Stimulated activated naive CD8-positive, alpha-beta T cell treated with anti-CD3 and anti-CD28 coated beads, Interleukin-15, Interleukin-2, amounts not matched to agents 100 ng/mL and 50 ng/mL, for 24 hours (primary cell): ENCODE measurements around the gene PIK3C2A.
A peak's percentile ranks its signal among the peaks of the same experiment; 100 is the strongest.
"Not testable (repeated sequence)": the region's sequence is repeated elsewhere in the genome, so short reads cannot be mapped to it uniquely, and the experiment has no call there.

ENCODE experiments used
- H3K27ac Mint-ChIP-seq: one replicate; pipeline ENCODE4 v1.8.0; 2021; ENCODE audit warnings: mild to moderate bottlenecking, mixed read lengths
- H3K27me3 Mint-ChIP-seq: one replicate; pipeline ENCODE4 v1.8.0; 2021; ENCODE audit warnings: mixed read lengths
- H3K36me3 Mint-ChIP-seq: one replicate; pipeline ENCODE4 v1.8.0; 2021; ENCODE audit warnings: low read depth, mixed read lengths
- H3K4me1 Mint-ChIP-seq: one replicate; pipeline ENCODE4 v1.8.0; 2021; ENCODE audit warnings: low read depth, mixed read lengths
- H3K4me3 Mint-ChIP-seq: one replicate; pipeline ENCODE4 v1.8.0; 2021; ENCODE audit warnings: mild to moderate bottlenecking, mixed read lengths
- H3K9me3 Mint-ChIP-seq: one replicate; pipeline ENCODE4 v1.8.0; 2021; ENCODE audit warnings: mixed read lengths

Gene PIK3C2A

DNA sequence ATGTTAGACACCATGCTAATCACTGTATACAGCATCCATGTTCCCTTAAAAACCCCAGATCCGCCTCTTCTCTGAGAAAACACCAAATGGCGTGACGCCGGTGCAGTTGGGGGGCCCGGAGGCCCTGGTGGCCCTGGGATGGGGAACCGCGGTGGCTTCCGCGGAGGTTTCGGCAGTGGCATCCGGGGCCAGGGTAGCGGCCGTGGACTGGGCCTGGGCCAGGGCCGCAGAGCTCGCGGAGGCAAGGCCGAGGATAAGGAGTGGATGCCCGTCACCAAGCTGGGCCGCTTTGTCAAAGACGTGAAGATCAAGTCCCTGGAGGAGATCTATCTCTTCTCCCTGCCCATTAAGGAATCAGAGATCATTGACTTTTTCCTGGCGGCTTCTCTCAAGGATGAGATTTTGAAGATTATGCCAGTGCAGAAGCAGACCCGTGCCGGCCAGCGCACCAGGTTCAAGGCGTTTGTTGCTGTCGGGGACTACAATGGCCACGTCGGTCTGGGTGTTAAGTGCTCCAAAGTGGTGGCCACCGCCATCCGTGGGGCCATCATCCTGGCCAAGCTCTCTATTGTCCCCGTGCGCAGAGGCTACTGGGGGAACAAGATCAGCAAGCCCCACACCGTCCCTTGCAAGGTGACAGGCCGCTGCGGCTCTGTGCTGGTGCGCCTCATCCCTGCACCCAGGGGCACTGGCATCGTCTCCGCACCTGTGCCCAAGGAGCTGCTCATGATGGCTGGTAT is 20.6 kb upstream of the PIK3C2A start:
- H3K4me1 Mint-ChIP-seq = peaks cover 22% of the 10 kb centered on the region
- not testable (repeated sequence) for H3K4me3 Mint-ChIP-seq, H3K9me3 Mint-ChIP-seq, H3K27me3 Mint-ChIP-seq, H3K27ac Mint-ChIP-seq, H3K36me3 Mint-ChIP-seq

DNA sequence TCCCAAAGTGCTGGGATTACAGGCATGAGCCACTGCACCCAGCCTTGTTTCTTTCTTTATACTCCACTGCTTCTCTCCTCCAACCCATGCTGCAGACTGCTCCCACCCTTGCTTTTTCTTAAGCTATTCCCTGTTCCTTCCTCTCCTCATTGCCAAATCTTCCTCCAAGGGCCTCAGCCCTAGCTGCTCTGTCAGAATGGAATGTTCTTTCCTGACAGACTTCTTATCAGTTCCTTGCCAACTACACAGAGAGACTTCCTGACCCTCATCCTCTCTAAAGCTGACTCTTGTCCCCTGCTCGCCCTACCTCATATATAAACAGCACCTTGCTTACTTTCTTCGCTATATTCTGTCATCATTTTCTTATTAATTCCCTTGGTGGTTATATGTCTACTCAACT is 16.9 kb upstream of the PIK3C2A start:
- Mint-ChIP-seq H3K27ac (no peak overlapping the region), H3K36me3 (no peaks in the 10 kb centered on the region)

GRCh38 chr11:17221968-17222367 is 14.2 kb upstream of the PIK3C2A start:
- Mint-ChIP-seq H3K9me3 (no peaks in the 10 kb centered on the region), H3K4me3 (no peak overlapping the region), H3K27ac (no peak overlapping the region), H3K36me3 (no peaks in the 10 kb centered on the region), H3K27me3 (no peaks in the 10 kb centered on the region), H3K4me1 (no peaks in the 10 kb centered on the region)

More for the DNA sequence above, 16.9 kb upstream of the PIK3C2A start:
- no peaks in the 10 kb centered on the region for H3K27me3 Mint-ChIP-seq
- no peaks in the 10 kb centered on the region for H3K9me3 Mint-ChIP-seq
- no peak overlapping the region for H3K4me3 Mint-ChIP-seq
- H3K4me1 Mint-ChIP-seq = no peaks in the 10 kb centered on the region

DNA sequence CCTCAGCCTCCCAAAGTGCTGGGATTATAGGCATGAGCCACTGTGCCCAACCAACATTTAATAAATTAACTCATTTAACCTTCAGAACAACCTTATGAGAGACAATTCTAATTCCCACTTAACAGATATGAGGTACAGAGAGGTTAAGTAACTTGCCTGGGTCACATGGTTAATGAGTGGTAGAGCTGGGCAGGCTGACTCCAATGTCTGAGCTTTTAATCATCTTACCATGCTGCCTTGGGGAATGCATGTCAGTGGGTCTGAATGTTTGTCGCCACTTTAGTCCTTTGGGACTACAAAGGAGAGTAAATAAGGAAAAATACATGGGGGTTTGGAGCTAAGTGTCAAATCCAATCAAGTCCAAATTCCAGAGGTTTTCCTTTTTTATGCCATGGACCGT is 11.2 kb upstream of the PIK3C2A start:
- H3K4me1 Mint-ChIP-seq = no peaks in the 10 kb centered on the region
- H3K27ac Mint-ChIP-seq = no peak overlapping the region
- no peak overlapping the region for H3K4me3 Mint-ChIP-seq
- peaks cover 3% of the 10 kb centered on the region for H3K36me3 Mint-ChIP-seq
- no peaks in the 10 kb centered on the region for H3K9me3 Mint-ChIP-seq
- peaks cover 5% of the 10 kb centered on the region for H3K27me3 Mint-ChIP-seq

- Mint-ChIP-seq H3K9me3 (no peaks in the 10 kb centered on the region), H3K36me3 (peaks cover 7% of the 10 kb centered on the region), H3K4me3 (no peak overlapping the region), H3K27ac (no peak overlapping the region), H3K4me1 (no peaks in the 10 kb centered on the region), H3K27me3 (peaks cover 5% of the 10 kb centered on the region)
Observed at GRCh38 chr11:17218403-17218802, 10.6 kb upstream of the PIK3C2A start.

DNA sequence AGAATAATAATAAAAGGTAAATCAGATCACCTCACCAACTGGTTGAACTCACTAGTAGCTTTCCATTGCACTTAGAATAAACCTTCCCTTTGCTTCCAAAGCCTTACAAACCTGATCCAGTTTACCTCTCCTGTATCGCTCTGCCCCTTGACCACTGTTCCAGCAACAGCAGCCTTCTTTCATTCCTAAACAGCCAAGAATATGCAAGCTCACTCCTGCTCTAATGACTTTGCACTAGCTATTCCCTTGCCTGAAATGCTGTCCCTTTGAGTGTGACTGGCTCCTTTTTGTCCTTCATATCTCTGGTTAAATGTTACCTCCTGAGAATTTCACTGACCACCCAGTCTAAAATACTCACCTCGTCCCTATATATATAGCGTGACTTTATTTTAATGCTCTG is 9.6 kb upstream of the PIK3C2A start:
- no peak overlapping the region for H3K4me3 Mint-ChIP-seq
- H3K4me1 Mint-ChIP-seq = no peaks in the 10 kb centered on the region
- peaks cover 5% of the 10 kb centered on the region for H3K27me3 Mint-ChIP-seq
- no peaks in the 10 kb centered on the region for H3K9me3 Mint-ChIP-seq
- no peak overlapping the region for H3K27ac Mint-ChIP-seq
- peaks cover 7% of the 10 kb centered on the region for H3K36me3 Mint-ChIP-seq

DNA sequence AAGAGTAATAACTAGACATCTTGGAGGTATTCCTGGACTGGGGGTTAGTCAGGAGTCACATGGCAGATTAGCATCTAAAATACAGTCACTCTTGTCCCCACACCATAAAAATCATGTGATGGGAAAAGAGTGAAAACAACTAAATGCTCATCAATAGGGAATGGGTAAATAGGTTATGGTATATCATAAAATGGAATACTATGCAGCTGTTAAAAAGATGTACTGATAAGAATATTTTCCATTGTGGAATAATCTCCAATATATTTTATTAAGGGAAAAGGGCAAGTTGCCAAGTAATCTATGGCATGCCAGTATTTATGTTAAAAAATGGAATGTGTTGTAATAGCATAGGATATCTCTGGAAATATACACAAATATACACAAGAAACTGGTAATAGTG is 6.6 kb upstream of the PIK3C2A start:
- Mint-ChIP-seq H3K4me3 (no peak overlapping the region), H3K9me3 (no peaks in the 10 kb centered on the region), H3K27me3 (peaks cover 5% of the 10 kb centered on the region), H3K36me3 (peaks cover 7% of the 10 kb centered on the region), H3K27ac (no peak overlapping the region), H3K4me1 (peaks cover 8% of the 10 kb centered on the region)

DNA sequence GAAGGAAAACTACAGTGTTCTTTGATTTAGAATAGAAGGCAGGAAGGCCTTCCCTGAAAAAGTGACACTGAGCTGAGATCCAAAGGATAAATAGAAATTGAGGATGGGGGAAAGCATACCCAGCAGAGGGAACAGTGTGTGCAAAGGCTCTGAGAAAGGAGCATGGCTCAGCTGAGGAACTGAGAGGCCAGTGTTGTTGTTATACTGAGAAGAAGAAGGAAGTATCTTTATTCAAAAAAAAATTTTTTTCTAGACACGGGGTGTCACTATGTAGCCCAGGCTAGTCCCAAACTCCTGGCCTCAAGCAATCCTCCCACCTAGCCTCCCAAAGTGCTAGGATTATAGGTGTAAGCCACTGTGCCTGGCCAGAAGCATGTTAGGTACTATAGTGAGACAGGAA is 3.5 kb upstream of the PIK3C2A start:
- no peak overlapping the region for H3K4me3 Mint-ChIP-seq
- peaks cover 30% of the 10 kb centered on the region for H3K4me1 Mint-ChIP-seq
- peaks cover 7% of the 10 kb centered on the region for H3K36me3 Mint-ChIP-seq
- peaks cover under 1% of the 10 kb centered on the region for H3K27me3 Mint-ChIP-seq
- H3K9me3 Mint-ChIP-seq = no peaks in the 10 kb centered on the region
- H3K27ac Mint-ChIP-seq = no peak overlapping the region

GRCh38 chr11:17209939-17210245 is 2.1 kb upstream of the PIK3C2A start:
- Mint-ChIP-seq H3K4me3 (no peak overlapping the region), H3K9me3 (no peaks in the 10 kb centered on the region), H3K27me3 (no peaks in the 10 kb centered on the region), H3K36me3 (peaks cover 7% of the 10 kb centered on the region), H3K4me1 (peaks cover 36% of the 10 kb centered on the region), H3K27ac (no peak overlapping the region)

- H3K27ac Mint-ChIP-seq = peak overlapping the region; percentile 94
- H3K36me3 Mint-ChIP-seq = peaks cover 2% of the 10 kb centered on the region
Observed at GRCh38 chr11:17208257-17208999, 642 bp upstream of the PIK3C2A start.

DNA sequence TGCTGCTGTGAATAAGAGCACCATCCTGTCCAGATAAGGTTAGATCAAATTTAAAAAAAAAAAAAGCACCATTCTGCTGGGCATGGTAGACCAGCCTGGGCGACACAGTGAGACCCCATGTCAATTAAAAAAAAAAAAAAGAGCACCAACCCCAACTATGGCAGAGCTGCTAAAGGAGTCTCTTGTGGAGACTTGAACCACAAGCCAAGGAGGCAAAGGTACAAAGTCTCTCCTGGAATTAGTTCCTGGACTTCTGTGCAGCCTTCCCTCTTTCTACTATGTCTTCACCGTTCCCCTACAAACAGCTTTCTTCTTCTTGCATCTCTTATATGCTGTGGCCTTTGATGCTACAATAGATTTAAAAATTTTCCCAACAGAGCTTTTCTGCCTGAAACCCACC is 1.3 kb downstream of the PIK3C2A start:
- Mint-ChIP-seq H3K27ac (no peak overlapping the region), H3K4me3 (peak overlapping the region; percentile 98), H3K4me1 (peaks cover 45% of the 10 kb centered on the region), H3K36me3 (peaks cover 6% of the 10 kb centered on the region), H3K9me3 (no peaks in the 10 kb centered on the region), H3K27me3 (no peaks in the 10 kb centered on the region)

More at GRCh38 chr11:17208257-17208999, 642 bp upstream of the PIK3C2A start:
- Mint-ChIP-seq H3K4me3 (peak overlapping the region; percentile 98), H3K9me3 (no peaks in the 10 kb centered on the region), H3K4me1 (peaks cover 39% of the 10 kb centered on the region), H3K27me3 (no peaks in the 10 kb centered on the region)

GRCh38 chr11:17197431-17197898 is 10.3 kb downstream of the PIK3C2A start:
- Mint-ChIP-seq H3K36me3 (peaks cover 22% of the 10 kb centered on the region), H3K27me3 (no peaks in the 10 kb centered on the region), H3K27ac (peak overlapping the region; percentile 17), H3K4me1 (peaks cover 19% of the 10 kb centered on the region), H3K9me3 (no peaks in the 10 kb centered on the region), H3K4me3 (no peak overlapping the region)

DNA sequence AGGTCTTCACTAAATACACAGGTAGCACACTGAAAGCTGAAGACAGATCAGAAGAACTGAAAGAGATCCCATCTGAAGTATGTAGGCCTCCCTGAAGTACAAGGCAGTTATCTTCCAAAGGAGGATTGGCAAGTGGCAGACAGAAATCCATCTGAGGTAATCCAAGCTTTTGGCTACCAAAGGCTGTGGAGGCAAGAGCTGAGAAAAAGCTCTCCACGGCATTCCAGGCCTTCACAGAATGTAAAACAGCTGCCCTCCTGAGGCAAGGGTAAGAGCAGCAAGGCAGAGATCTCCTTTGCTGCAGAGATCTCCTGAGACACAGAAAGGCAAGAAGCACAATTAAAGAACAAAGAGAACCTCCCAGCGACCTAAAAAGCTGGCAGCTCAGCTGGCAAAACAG is 19.1 kb downstream of the PIK3C2A start:
- H3K36me3 Mint-ChIP-seq = peaks cover 24% of the 10 kb centered on the region
- H3K4me3 Mint-ChIP-seq = no peak overlapping the region
- H3K27ac Mint-ChIP-seq = no peak overlapping the region
- H3K9me3 Mint-ChIP-seq = no peaks in the 10 kb centered on the region
- H3K4me1 Mint-ChIP-seq = peaks cover 13% of the 10 kb centered on the region
- H3K27me3 Mint-ChIP-seq = no peaks in the 10 kb centered on the region

- peaks cover 23% of the 10 kb centered on the region for H3K36me3 Mint-ChIP-seq
- peak overlapping the region; percentile 10 for H3K27ac Mint-ChIP-seq
- no peaks in the 10 kb centered on the region for H3K9me3 Mint-ChIP-seq
- H3K4me3 Mint-ChIP-seq = no peak overlapping the region
- peaks cover 13% of the 10 kb centered on the region for H3K4me1 Mint-ChIP-seq
- no peaks in the 10 kb centered on the region for H3K27me3 Mint-ChIP-seq
Observed at GRCh38 chr11:17186932-17187692, 20.7 kb downstream of the PIK3C2A start.

- H3K27ac Mint-ChIP-seq = peak overlapping the region; percentile 32
- H3K9me3 Mint-ChIP-seq = no peaks in the 10 kb centered on the region
- peaks cover 19% of the 10 kb centered on the region for H3K36me3 Mint-ChIP-seq
- peaks cover 13% of the 10 kb centered on the region for H3K4me1 Mint-ChIP-seq
- no peaks in the 10 kb centered on the region for H3K27me3 Mint-ChIP-seq
- no peak overlapping the region for H3K4me3 Mint-ChIP-seq
Observed at GRCh38 chr11:17185938-17186337, 21.8 kb downstream of the PIK3C2A start.
